IPS-15b (cell line): ENCODE measurements around the gene SELENON.

Experiments used
- H3K27me3 ChIP-seq: one replicate; pipeline ENCODE4 v1.6.1; 2013; ENCODE audit warnings: low read length; ENCODE audit not compliant: control insufficient read depth, insufficient read depth
- H3K36me3 ChIP-seq: one replicate; pipeline ENCODE4 v1.6.1; 2013; ENCODE audit warnings: low read length; ENCODE audit not compliant: control insufficient read depth, insufficient read depth
- H3K4me1 ChIP-seq: one replicate; pipeline ENCODE4 v1.6.1; 2013; ENCODE audit warnings: mild to moderate bottlenecking, low read length; ENCODE audit not compliant: control insufficient read depth, insufficient read depth
- H3K4me3 ChIP-seq: one replicate; pipeline ENCODE4 v1.5.1; 2013; ENCODE audit warnings: low read depth, low read length
- H3K9ac ChIP-seq: one replicate; pipeline ENCODE4 v1.6.1; 2013; ENCODE audit warnings: low read depth, mild to moderate bottlenecking, low read length
- H3K9me3 ChIP-seq: one replicate; pipeline ENCODE4 v1.6.1; 2013; ENCODE audit warnings: mild to moderate bottlenecking, low read length; ENCODE audit not compliant: control insufficient read depth, insufficient read depth

Gene SELENON

DNA sequence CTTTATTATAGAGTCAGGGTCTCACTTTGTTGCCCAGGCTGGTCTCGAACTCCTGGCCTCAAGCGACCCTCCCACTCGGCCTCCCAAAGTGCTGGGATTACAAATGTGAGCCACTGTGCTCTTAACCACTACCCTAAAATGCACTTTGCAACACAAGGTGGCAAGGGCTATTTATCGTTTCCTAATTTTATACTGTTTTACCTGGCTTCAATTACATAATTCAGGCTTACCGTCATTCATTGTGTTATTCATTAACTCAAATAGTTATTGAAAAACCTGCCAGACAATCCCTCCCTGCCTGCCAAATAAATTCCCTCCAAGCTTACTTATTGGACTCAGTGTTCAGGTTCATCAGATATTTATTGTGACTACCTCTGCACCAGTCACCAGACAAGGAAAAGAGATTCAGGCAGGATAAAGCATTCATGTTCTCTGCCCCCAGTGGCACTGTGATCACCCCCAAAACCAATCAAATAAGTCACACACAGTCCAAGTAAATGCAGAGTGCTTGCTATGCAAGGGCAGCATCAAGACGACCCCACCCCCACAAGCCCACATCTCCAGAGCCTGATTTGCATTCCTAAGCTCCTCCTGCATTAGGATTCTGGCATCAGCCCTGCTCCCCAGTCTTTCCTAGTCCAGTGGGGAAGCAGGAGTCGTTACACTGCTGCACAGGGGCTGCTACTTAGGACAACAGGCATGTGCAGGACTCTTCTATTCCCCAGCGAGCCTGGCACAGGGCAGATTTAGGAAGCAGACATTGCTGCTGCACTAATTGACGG, 67.4 kb downstream of the SELENON start:
- Histone ChIP-seq H3K4me1 (peaks cover 19% of the 10 kb centered on the region), H3K4me3 (no peak overlapping the region), H3K9me3 (no peaks in the 10 kb centered on the region), H3K27me3 (no peaks in the 10 kb centered on the region), H3K36me3 (peaks cover 3% of the 10 kb centered on the region), H3K9ac (no peak overlapping the region)
